HCT116 (cell line): Measurements from ENCODE around the gene ASCL5.
A peak's percentile ranks its signal among the peaks of the same experiment; 100 is the strongest.

ENCODE experiments used
- CTCF ChIP-seq, 3 experiments: fragments of 200-600 bp in 1 of 3; sonication (generic) in 1 of 3; IDR thresholded peaks in 2 of 3; conservative IDR thresholded peaks in 1 of 3; 2 replicates each; pipeline ENCODE4 v1.5.1; 2012 to 2017; ENCODE audit warnings: low read depth in 2 of 3, low read length in 2 of 3, antibody characterized with exemption in 1 of 3, borderline replicate concordance in 1 of 3, control low read depth in 1 of 3, mild to moderate bottlenecking in 1 of 3, mixed read lengths in 1 of 3, mixed run types in 1 of 3, moderate library complexity in 1 of 3; ENCODE audit not compliant: insufficient read depth in 1 of 3
- EGR1 ChIP-seq: IDR thresholded peaks from 2 replicates; pipeline ENCODE4 v1.6.1; 2012; ENCODE audit warnings: low read depth
- EZH2 ChIP-seq: fragments of 200-600 bp; sonication (generic); IDR thresholded peaks from 2 replicates; pipeline ENCODE4 v1.6.1; 2017; ENCODE audit warnings: antibody characterized with exemption, mixed run types
- EZH2phosphoT487 ChIP-seq: fragments of 200-600 bp; IDR thresholded peaks from 2 replicates; pipeline ENCODE4 v1.6.1; 2018; ENCODE audit warnings: antibody characterized with exemption, borderline replicate concordance
- POLR2A ChIP-seq: IDR thresholded peaks from 2 replicates; pipeline ENCODE4 v1.7.0; 2011; ENCODE audit warnings: borderline replicate concordance; ENCODE audit not compliant: insufficient read depth, insufficient read length; ENCODE audit errors: extremely low read depth
- POLR2AphosphoS5 ChIP-seq: IDR thresholded peaks from 2 replicates; pipeline ENCODE4 v1.6.1; 2011; ENCODE audit warnings: mild to moderate bottlenecking, low read depth, low read length, moderate library complexity
- RAD21 ChIP-seq: IDR thresholded peaks from 2 replicates; pipeline ENCODE4 v1.6.1; 2012; ENCODE audit warnings: low read depth, mild to moderate bottlenecking
- SIN3A ChIP-seq: IDR thresholded peaks from 2 replicates; pipeline ENCODE4 v1.6.1; 2012; ENCODE audit warnings: low read depth
- TCF7L2 ChIP-seq: IDR thresholded peaks from 2 replicates; pipeline ENCODE4 v1.7.0; 2011; ENCODE audit warnings: borderline replicate concordance, inconsistent platforms; ENCODE audit not compliant: insufficient read depth, insufficient read length; ENCODE audit errors: extremely low read depth

- TF ChIP-seq TCF7L2 (no peak), POLR2AphosphoS5 (no peak), SIN3A (no peak), CTCF (IDR thresholded peaks at IDR 0.05 in 2 of 3, conservative IDR thresholded peaks at IDR 0.05 in 1 of 3; ENCODE audit: borderline replicate concordance in 1 of 3, insufficient read depth in 1 of 3, low read depth in 2 of 3, low read length in 2 of 3) (peak in 1 of 3 experiments; percentile 19; a peak in 1 of 6 replicates), RAD21 (peak; percentile 36; the same call in 1 of the 2 replicates), EZH2 (no peak), EZH2phosphoT487 (no peak), EGR1 (no peak), POLR2A (no peak)
These were observed 46.8 kb downstream of the ASCL5 start for GRCh38 chr1:201080135-201080534.
